IMR-90 (cell line): ENCODE results near the gene PCK2. TPM values are rescaled to one million over a fixed set of nuclear protein-coding genes. Genes with fewer than 3 reads are reported as not detected.

Experiments
- BHLHE40 ChIP-seq: fragments of 150-350 bp; IDR thresholded peaks from 2 replicates; pipeline ENCODE4 v1.6.1; 2016; ENCODE audit warnings: mild to moderate bottlenecking, low read depth, low read length
- CEBPB ChIP-seq: IDR thresholded peaks from 2 replicates; pipeline ENCODE4 v1.6.1; 2012; ENCODE audit warnings: low read depth, low read length, improper control_type of control experiment
- CHD1 ChIP-seq: IDR thresholded peaks from 2 replicates; pipeline ENCODE4 v1.6.1; 2012; ENCODE audit warnings: low read depth, low read length, improper control_type of control experiment
- FOS ChIP-seq: fragments of 150-350 bp; IDR thresholded peaks from 2 replicates; pipeline ENCODE4 v1.6.1; 2016; ENCODE audit warnings: low read depth, low read length
- MXI1 ChIP-seq: IDR thresholded peaks from 2 replicates; pipeline ENCODE4 v1.6.1; 2012; ENCODE audit warnings: low read depth, mild to moderate bottlenecking, low read length, moderate library complexity, borderline replicate concordance
- POLR2A ChIP-seq: IDR thresholded peaks from 2 replicates; pipeline ENCODE4 v1.6.1; 2012; ENCODE audit warnings: mild to moderate bottlenecking, low read depth, low read length
- RCOR1 ChIP-seq: IDR thresholded peaks from 2 replicates; pipeline ENCODE4 v1.6.1; 2012; ENCODE audit warnings: mild to moderate bottlenecking, low read length, improper control_type of control experiment; ENCODE audit not compliant: insufficient replicate concordance
- RFX5 ChIP-seq: IDR thresholded peaks from 2 replicates; pipeline ENCODE4 v1.8.0; 2012; ENCODE audit warnings: low read depth, mild to moderate bottlenecking, low read length, moderate library complexity
- USF2 ChIP-seq: fragments of 150-350 bp; IDR thresholded peaks from 2 replicates; pipeline ENCODE4 v1.6.1; 2017; ENCODE audit warnings: mild to moderate bottlenecking, antibody characterized with exemption, low read length, low read depth
- polyA plus RNA-seq, 3 experiments: library from polyadenylated mRNA; depleted of rRNA; stranded (reverse); fragments of >200 nt; gene quantifications; 2 replicates each; pipeline ENCODE4 v1.2.3, GENCODE V29; 2012; ENCODE audit warnings: low replicate concordance in 1 of 3
- total RNA-seq: library from RNA; depleted of rRNA; stranded (reverse); fragments of >200 nt; gene quantifications from 2 replicates; pipeline ENCODE4 v1.2.3, GENCODE V29; 2012

PCK2 gene
- total and polyA plus RNA-seq, 2 of the 4 experiments (the other 2 are of a cell fraction): 13.4 to 29.4 TPM

GRCh38 chr14:24115422-24116127, 21.5 kb downstream of the PCK2 start (continued):
- no peak for TF ChIP-seq USF2
- TF ChIP-seq RFX5: no peak
- TF ChIP-seq POLR2A: no peak
- no peak for TF ChIP-seq RCOR1
- TF ChIP-seq MXI1: no peak
- TF ChIP-seq BHLHE40: no peak
- no peak for TF ChIP-seq FOS
- TF ChIP-seq CEBPB: no peak
- TF ChIP-seq CHD1: no peak
